Neuronal stem cell (in vitro differentiated cells): ENCODE data around the gene ABHD17C.

ENCODE experiments used
- DNase-seq: peaks from one replicate; pipeline ENCODE4 v3.0.0-alpha.2; 2013; ENCODE audit warnings: low spot score
- H2AFZ ChIP-seq: one replicate; pipeline ENCODE4 v1.6.1; 2013; ENCODE audit warnings: mild to moderate bottlenecking, low read length, inconsistent platforms
- H2AK5ac ChIP-seq: 2 replicates; pipeline ENCODE4 v1.6.1; 2013; ENCODE audit warnings: low read depth, mild to moderate bottlenecking, inconsistent platforms, low read length, moderate library complexity, mixed read lengths
- H2BK120ac ChIP-seq: 2 replicates; pipeline ENCODE4 v1.6.1; 2013; ENCODE audit warnings: low read depth, mild to moderate bottlenecking, inconsistent platforms, low read length, moderate library complexity, mixed read lengths
- H2BK12ac ChIP-seq: one replicate; pipeline ENCODE4 v1.6.1; 2013; ENCODE audit warnings: low read length, inconsistent platforms
- H2BK15ac ChIP-seq: 2 replicates; pipeline ENCODE4 v1.6.1; 2013; ENCODE audit warnings: mild to moderate bottlenecking, low read length, inconsistent platforms, mixed read lengths
- H2BK5ac ChIP-seq: one replicate; pipeline ENCODE4 v1.6.1; 2013; ENCODE audit warnings: inconsistent platforms, mild to moderate bottlenecking, low read length, moderate library complexity
- H3K14ac ChIP-seq: one replicate; pipeline ENCODE4 v1.6.1; 2013; ENCODE audit warnings: low read length, inconsistent platforms
- H3K18ac ChIP-seq: 2 replicates; pipeline ENCODE4 v1.6.1; 2013; ENCODE audit warnings: low read length, inconsistent platforms
- H3K23ac ChIP-seq: 2 replicates; pipeline ENCODE4 v1.6.1; 2013; ENCODE audit warnings: low read depth, mild to moderate bottlenecking, mixed read lengths, low read length, inconsistent platforms; ENCODE audit not compliant: poor library complexity
- H3K27ac ChIP-seq: replicated peaks from 3 replicates; pipeline ENCODE4 v1.5.1; 2013; ENCODE audit warnings: low read length, inconsistent platforms
- H3K27me3 ChIP-seq, 3 experiments: 2 replicates each; pipeline ENCODE4 v1.6.1; 2013; ENCODE audit warnings: low read length in 3 of 3, mild to moderate bottlenecking in 2 of 3, inconsistent platforms in 1 of 3, low read depth in 1 of 3, mixed read lengths in 1 of 3, moderate library complexity in 1 of 3; ENCODE audit not compliant: control insufficient read depth in 3 of 3, insufficient read depth in 3 of 3
- H3K36me3 ChIP-seq, 2 donors: replicated peaks in 1 of 2; 2 replicates each; pipeline ENCODE4 v1.6.1; 2013; ENCODE audit warnings: low read length in 2 of 2; ENCODE audit not compliant: control insufficient read depth in 2 of 2, insufficient read depth in 2 of 2
- H3K4ac ChIP-seq: 2 replicates; pipeline ENCODE4 v1.6.1; 2013; ENCODE audit warnings: inconsistent platforms, mild to moderate bottlenecking, low read length, moderate library complexity
- H3K4me1 ChIP-seq, 2 donors: 1 replicate in 1 of 2; 2 replicates in 1 of 2; pipeline ENCODE4 v1.6.1; 2013; ENCODE audit warnings: low read length in 2 of 2, low read depth in 1 of 2; ENCODE audit not compliant: control insufficient read depth in 2 of 2, insufficient read depth in 1 of 2
- H3K4me2 ChIP-seq: one replicate; pipeline ENCODE4 v1.6.1; 2013; ENCODE audit warnings: mild to moderate bottlenecking, low read length, inconsistent platforms; ENCODE audit not compliant: insufficient read depth, poor library complexity, severe bottlenecking
- H3K4me3 ChIP-seq, 2 donors: 2 replicates each; pipeline ENCODE4 v1.5.1; 2013; ENCODE audit warnings: low read length in 2 of 2, mild to moderate bottlenecking in 2 of 2, inconsistent platforms in 1 of 2, moderate library complexity in 1 of 2
- H3K79me1 ChIP-seq: one replicate; pipeline ENCODE4 v1.6.1; 2013; ENCODE audit warnings: low read depth, mild to moderate bottlenecking, inconsistent platforms, low read length, moderate library complexity
- H3K9ac ChIP-seq: one replicate; pipeline ENCODE4 v1.6.1; 2013; ENCODE audit warnings: mild to moderate bottlenecking, low read depth, low read length, inconsistent platforms; ENCODE audit not compliant: poor library complexity
- H3K9me3 ChIP-seq, 2 donors: replicated peaks in 1 of 2; 2 replicates each; pipeline versions ENCODE3 to v1.6.1; 2013; ENCODE audit warnings: low read length in 2 of 2, mild to moderate bottlenecking in 2 of 2, inconsistent platforms in 1 of 2, low read depth in 1 of 2, mixed read lengths in 1 of 2, moderate library complexity in 1 of 2; ENCODE audit not compliant: control insufficient read depth in 2 of 2, insufficient read depth in 1 of 2
- H4K8ac ChIP-seq: one replicate; pipeline ENCODE4 v1.6.1; 2013; ENCODE audit warnings: low read depth, mild to moderate bottlenecking, inconsistent platforms, low read length, moderate library complexity
- H4K91ac ChIP-seq: one replicate; pipeline ENCODE4 v1.6.1; 2013; ENCODE audit warnings: low read length, low read depth, mild to moderate bottlenecking, inconsistent platforms; ENCODE audit not compliant: poor library complexity
- WGBS, 2 donors: extraction: QIAGEN DNeasy Blood & Tissue Kit; methylation state at CpG; one replicate each; pipeline ENCODE4 v1.1.7; 2013; ENCODE audit warnings: missing lambda C conversion rate in 2 of 2, mixed read lengths in 1 of 2; ENCODE audit not compliant: insufficient read length in 2 of 2, insufficient replicate concordance in 1 of 2; ENCODE audit errors: extremely low coverage in 2 of 2; 5-methylcytosine and 5-hydroxymethylcytosine counted together

Gene ABHD17C

GRCh38 chr15:80769153-80769828 is 74.2 kb downstream of the ABHD17C start:
- Histone ChIP-seq H3K18ac (no peak overlapping the region), H3K36me3 (no peaks in the 10 kb centered on the region), H3K27me3 (no peaks in the 10 kb centered on the region), H4K8ac (no peak overlapping the region), H3K4me2 (no peak overlapping the region), H2AK5ac (no peak overlapping the region), H2AFZ (no peak overlapping the region), H4K91ac (no peak overlapping the region), H2BK5ac (no peak overlapping the region), H3K9me3 (no peaks in the 10 kb centered on the region), H2BK12ac (no peak overlapping the region), H3K79me1 (no peaks in the 10 kb centered on the region), H3K27ac (no peak overlapping the region), H3K23ac (no peak overlapping the region), H2BK15ac (no peak overlapping the region), H3K4me1 (peaks cover 0 to 7% of the 10 kb centered on the region in 2 donors), H3K4ac (no peak overlapping the region), H2BK120ac (no peak overlapping the region), H3K14ac (no peak overlapping the region), H3K9ac (no peak overlapping the region), H3K4me3 (no peak overlapping the region)
- DNase-seq = no peak
- no CpG with 5 or more reads among the region's 7 CpGs for WGBS, 2 donors

- Histone ChIP-seq H3K4me1 (peaks cover 0 to 7% of the 10 kb centered on the region in 2 donors), H4K8ac (no peak overlapping the region), H3K36me3 (no peaks in the 10 kb centered on the region), H3K14ac (no peak overlapping the region), H4K91ac (no peak overlapping the region), H2BK5ac (no peak overlapping the region), H3K9ac (no peak overlapping the region), H2BK15ac (no peak overlapping the region), H2AK5ac (no peak overlapping the region), H3K4me2 (no peak overlapping the region), H2AFZ (peak overlapping the region; percentile 20), H3K23ac (no peak overlapping the region), H3K9me3 (no peaks in the 10 kb centered on the region), H3K4me3 (no peak overlapping the region), H3K4ac (no peak overlapping the region), H3K27ac (no peak overlapping the region), H3K27me3 (no peaks in the 10 kb centered on the region), H2BK120ac (no peak overlapping the region), H3K18ac (no peak overlapping the region), H2BK12ac (no peak overlapping the region), H3K79me1 (no peaks in the 10 kb centered on the region)
- DNase-seq = no peak
- no CpG with 5 or more reads among the region's 7 CpGs for WGBS, 2 donors
These were observed 75.0 kb downstream of the ABHD17C start for GRCh38 chr15:80769829-80770705.

- no peak overlapping the region for H3K27ac ChIP-seq
- whole genome bisulfite sequencing, 2 donors = no CpG with 5 or more reads among the region's 8 CpGs
These were observed 78.0 kb downstream of the ABHD17C start for GRCh38 chr15:80773122-80773551.

GRCh38 chr15:80773792-80774352 is 78.8 kb downstream of the ABHD17C start:
- WGBS, 2 donors = no CpG with 5 or more reads among the region's 5 CpGs
- Histone ChIP-seq H2BK5ac (no peak overlapping the region), H3K36me3 (no peaks in the 10 kb centered on the region), H3K9me3 (no peaks in the 10 kb centered on the region), H3K4ac (no peak overlapping the region), H2BK12ac (no peak overlapping the region), H4K91ac (no peak overlapping the region), H2AFZ (no peak overlapping the region), H2AK5ac (no peak overlapping the region), H2BK120ac (no peak overlapping the region), H3K23ac (no peak overlapping the region), H3K27ac (no peak overlapping the region), H3K27me3 (peaks cover 0 to 14% (median 10%) of the 10 kb centered on the region in 3 experiments), H3K79me1 (no peaks in the 10 kb centered on the region), H3K4me3 (no peak overlapping the region), H3K4me2 (no peak overlapping the region), H3K14ac (no peak overlapping the region), H3K9ac (no peak overlapping the region), H4K8ac (no peak overlapping the region), H2BK15ac (no peak overlapping the region), H3K18ac (no peak overlapping the region), H3K4me1 (peaks cover 0 to 4% of the 10 kb centered on the region in 2 donors)
- no peak for DNase-seq

More at GRCh38 chr15:80773122-80773551, 78.0 kb downstream of the ABHD17C start:
- Histone ChIP-seq H2AK5ac (no peak overlapping the region), H4K8ac (no peak overlapping the region), H3K79me1 (no peaks in the 10 kb centered on the region), H3K4me2 (no peak overlapping the region), H2BK12ac (no peak overlapping the region), H3K9me3 (no peaks in the 10 kb centered on the region), H2BK120ac (no peak overlapping the region), H2AFZ (no peak overlapping the region), H3K27me3 (peaks cover 0 to 9% (median 5%) of the 10 kb centered on the region in 3 experiments), H3K4me1 (peaks cover 0 to 7% of the 10 kb centered on the region in 2 donors), H4K91ac (no peak overlapping the region), H2BK15ac (no peak overlapping the region), H3K23ac (no peak overlapping the region), H3K18ac (no peak overlapping the region), H3K36me3 (no peaks in the 10 kb centered on the region), H3K4me3 (no peak overlapping the region), H3K14ac (no peak overlapping the region), H2BK5ac (no peak overlapping the region), H3K9ac (no peak overlapping the region), H3K4ac (no peak overlapping the region)
- no peak for DNase-seq
